ENCODE measurements around the gene ZNF823. TPM values are rescaled to one million over a fixed set of nuclear protein-coding genes. Genes with fewer than 3 reads are reported as not detected.

ZNF823 gene
- total and polyA plus RNA-seq, 9 of the 15 experiments (the other 6 are each of a cell fraction or from before 2014, with no cell fraction given), result 4.0 to 13.4 (median 6.1) TPM

GRCh38 chr19:11766597-11767591 lies 28.1 kb upstream of the ZNF823 start, which contains the start of gene ZNF441 (continued):
- peak; percentile 84 for TF ChIP-seq MYC (IDR thresholded peaks at IDR 0.05; ENCODE audit: low read depth, low read length)
- no peak for TF ChIP-seq MYC (CRISPR knock-in tag; IDR thresholded peaks at IDR 0.05; ENCODE audit: borderline replicate concordance, low read depth)
- TF ChIP-seq CREB5 (CRISPR knock-in tag; IDR thresholded peaks at IDR 0.05), result no peak
- TF ChIP-seq ZNF280B (CRISPR knock-in tag; IDR thresholded peaks at IDR 0.05), result no peak
- TF ChIP-seq ZNF395 (CRISPR knock-in tag; IDR thresholded peaks at IDR 0.05), result no peak
- TF ChIP-seq ETV6 (IDR thresholded peaks at IDR 0.05; ENCODE audit: borderline replicate concordance in 1 of 2, low read depth in 2 of 2, low read length in 1 of 2), result no peak
- no peak for TF ChIP-seq ETV6 (CRISPR knock-in tag; IDR thresholded peaks at IDR 0.05; ENCODE audit: borderline replicate concordance)
- no peak for TF ChIP-seq ZMIZ1 (IDR thresholded peaks at IDR 0.05; ENCODE audit: low read depth in 2 of 2, low read length in 2 of 2)
- no peak for TF ChIP-seq RNF219 (CRISPR knock-in tag; IDR thresholded peaks at IDR 0.05)
- TF ChIP-seq TRIM25 (IDR thresholded peaks at IDR 0.05; ENCODE audit: borderline replicate concordance), result no peak
- TF ChIP-seq ATF4 (CRISPR knock-in tag; IDR thresholded peaks at IDR 0.05), result 0 out of 2 replicates have a peak, but pooled peaks have one; percentile 38

Measured in K562 (cell line).